GM13976 (cell line): ENCODE results near the gene KRT81.
"Not testable (repeated sequence)": the region's sequence is repeated elsewhere in the genome, so short reads cannot be mapped to it uniquely, and the experiment has no call there.

ENCODE experiments used
- DNase-seq: peaks from one replicate; pipeline ENCODE4 v3.0.0; 2012; ENCODE audit warnings: low spot score
- in situ Hi-C: fragments of 300-500 bp; cut with MboI; formaldehyde crosslinking; loops from one replicate; pipeline ENCODE4 v1.12.0; 2022; ENCODE audit warnings: low sequenced_read_pairs, mixed read lengths, inconsistent platforms; ENCODE audit not compliant: unreplicated experiment
- TF ChIP-seq, protein P1 (sequence below): IDR thresholded peaks from 2 replicates; pipeline ENCODE4 v1.5.1; 2012; ENCODE audit warnings: borderline replicate concordance, mild to moderate bottlenecking; ENCODE audit not compliant: insufficient read depth; ENCODE audit errors: extremely low read depth, missing control alignments, control extremely low read depth

The KRT81 gene

DNA sequence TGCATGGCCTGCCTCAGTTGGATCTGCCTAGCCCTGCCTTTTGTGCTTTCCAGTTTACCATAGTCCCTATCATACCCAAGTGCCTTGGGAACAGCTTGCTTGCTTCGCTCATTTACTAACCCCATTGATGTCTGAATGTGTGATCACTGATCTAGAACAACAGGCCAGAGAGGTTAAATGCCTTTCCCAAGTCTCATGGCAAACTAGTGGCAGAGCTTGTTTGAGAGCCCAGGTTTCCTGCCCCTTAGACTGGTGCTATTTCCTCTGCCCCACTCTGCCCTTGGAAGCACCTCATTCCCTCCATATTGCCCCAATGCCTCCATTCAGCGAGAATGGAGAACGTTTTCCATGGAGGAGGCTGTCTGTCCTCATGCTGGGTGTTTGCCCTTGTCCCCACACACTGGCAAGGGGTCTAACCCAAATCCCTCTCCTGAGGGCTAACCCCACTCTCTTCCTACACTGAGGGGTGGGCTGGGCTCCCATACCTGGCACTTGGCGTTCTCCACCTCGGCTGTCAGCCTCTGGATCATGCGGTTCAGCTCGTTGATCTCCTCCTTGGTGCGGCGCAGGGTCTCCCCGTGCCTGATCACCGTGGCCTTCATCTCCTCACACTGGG is 38.5 kb downstream of the KRT81 start:
- TF ChIP-seq, protein P1, sequence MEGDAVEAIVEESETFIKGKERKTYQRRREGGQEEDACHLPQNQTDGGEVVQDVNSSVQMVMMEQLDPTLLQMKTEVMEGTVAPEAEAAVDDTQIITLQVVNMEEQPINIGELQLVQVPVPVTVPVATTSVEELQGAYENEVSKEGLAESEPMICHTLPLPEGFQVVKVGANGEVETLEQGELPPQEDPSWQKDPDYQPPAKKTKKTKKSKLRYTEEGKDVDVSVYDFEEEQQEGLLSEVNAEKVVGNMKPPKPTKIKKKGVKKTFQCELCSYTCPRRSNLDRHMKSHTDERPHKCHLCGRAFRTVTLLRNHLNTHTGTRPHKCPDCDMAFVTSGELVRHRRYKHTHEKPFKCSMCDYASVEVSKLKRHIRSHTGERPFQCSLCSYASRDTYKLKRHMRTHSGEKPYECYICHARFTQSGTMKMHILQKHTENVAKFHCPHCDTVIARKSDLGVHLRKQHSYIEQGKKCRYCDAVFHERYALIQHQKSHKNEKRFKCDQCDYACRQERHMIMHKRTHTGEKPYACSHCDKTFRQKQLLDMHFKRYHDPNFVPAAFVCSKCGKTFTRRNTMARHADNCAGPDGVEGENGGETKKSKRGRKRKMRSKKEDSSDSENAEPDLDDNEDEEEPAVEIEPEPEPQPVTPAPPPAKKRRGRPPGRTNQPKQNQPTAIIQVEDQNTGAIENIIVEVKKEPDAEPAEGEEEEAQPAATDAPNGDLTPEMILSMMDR, result no peak
- DNase-seq, result no peak
- in situ Hi-C loops, result no loop called here

DNA sequence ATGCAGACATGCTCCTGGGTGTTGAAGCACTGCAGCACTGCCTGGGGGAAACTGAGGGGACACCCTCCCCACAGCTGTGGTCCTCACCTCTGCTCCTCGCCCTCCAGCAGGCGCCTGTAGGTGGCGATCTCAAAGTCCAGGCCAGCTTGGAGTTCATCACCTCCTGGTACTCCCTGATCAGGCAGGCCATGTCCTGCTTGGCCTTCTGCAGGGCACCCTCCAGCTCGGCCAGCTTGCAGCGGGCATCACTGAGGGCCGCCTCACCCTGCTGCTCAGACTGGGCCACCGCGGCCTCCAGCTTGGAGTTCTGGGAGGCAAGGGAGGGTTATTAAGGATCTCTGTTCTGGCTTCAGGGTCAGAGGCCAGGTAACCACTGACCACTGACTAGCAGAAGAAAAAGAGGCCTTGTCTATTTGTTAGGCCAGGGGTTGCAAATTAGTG is 39.1 kb downstream of the KRT81 start:
- TF ChIP-seq, protein P1, result peak; percentile 7
- DNase-seq, in situ Hi-C loops: not testable (repeated sequence)

DNA sequence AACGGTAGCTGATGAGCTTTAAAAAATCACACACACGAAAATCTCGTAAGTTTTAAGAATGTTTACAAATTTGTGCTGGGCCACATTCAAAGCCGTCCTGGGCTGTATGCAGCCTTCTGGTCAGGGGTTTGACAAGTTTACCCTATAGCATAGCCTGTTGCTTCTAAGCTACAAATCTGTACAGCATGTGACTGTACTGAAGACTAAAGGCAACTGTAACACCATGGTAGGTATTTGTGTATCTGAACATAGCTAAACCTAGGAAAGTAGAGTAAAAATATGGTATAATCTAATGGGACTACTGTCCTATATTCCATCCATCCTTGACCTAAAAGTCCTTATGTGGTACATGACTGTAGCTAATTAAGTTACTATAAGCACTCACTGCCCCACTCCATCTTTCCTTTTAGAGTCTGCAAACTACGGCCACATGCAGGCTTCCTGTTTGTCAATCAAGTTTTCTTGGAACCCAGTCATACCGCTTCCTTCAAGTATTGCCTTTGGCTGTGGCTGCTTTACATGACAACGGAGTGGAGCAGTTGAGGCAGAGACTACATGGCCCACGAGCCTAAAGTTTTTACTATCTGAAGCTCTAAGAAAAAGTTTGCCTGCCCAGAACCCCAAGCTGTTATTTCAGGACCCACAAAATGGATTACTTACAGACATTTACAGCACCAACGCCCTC is 39.8 kb downstream of the KRT81 start:
- in situ Hi-C loops, result no loop called here
- no peak for DNase-seq

DNA sequence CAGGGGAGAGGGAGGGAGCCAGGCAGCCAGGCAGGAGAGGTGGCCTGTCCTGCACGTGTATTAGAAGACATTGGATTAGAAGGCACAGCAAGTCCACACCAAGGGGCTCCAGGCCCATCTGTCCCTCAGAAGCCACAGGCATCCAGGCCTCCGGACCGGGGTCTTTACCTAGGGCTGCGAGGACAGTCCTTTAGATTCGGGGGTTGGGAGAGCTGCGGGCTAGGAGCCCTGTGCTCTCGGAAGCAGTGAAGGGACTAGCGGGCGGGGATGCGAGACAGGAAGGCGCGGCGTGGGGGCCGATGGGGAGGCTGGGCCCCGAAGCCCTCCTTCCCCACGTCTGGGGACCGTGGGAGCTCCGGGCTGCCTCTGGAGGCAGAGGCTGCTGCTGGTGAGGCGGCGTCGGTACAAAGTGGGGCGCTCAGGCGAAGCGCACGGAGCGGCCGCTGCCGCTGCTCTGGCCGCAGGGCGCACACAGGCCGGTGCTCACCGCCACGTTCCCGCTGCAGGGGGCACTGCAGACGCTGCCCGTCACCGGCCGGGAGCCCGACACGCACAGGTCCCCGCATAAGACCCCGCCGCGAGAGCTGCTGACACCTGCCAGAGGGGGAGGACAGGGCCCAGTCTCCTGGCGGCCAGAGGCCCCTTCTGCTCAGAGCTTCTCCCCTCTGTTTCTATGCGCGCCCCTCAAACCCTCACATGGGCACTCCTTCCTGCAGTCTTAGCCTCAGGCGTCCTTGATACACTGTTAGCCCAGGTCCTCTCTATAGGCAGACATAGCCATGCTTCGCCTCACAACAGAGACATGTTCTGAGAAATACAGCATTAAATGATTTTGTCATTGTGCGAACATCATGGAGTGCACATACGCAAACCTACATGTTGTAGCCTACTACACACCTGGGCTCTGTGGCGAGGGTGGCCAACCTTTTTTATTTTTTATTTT is 41.0 kb downstream of the KRT81 start:
- TF ChIP-seq, protein P1, result no peak
- in situ Hi-C loops, result no loop called here
- no peak for DNase-seq

More for the DNA sequence above, 39.8 kb downstream of the KRT81 start:
- TF ChIP-seq, protein P1, result no peak

DNA sequence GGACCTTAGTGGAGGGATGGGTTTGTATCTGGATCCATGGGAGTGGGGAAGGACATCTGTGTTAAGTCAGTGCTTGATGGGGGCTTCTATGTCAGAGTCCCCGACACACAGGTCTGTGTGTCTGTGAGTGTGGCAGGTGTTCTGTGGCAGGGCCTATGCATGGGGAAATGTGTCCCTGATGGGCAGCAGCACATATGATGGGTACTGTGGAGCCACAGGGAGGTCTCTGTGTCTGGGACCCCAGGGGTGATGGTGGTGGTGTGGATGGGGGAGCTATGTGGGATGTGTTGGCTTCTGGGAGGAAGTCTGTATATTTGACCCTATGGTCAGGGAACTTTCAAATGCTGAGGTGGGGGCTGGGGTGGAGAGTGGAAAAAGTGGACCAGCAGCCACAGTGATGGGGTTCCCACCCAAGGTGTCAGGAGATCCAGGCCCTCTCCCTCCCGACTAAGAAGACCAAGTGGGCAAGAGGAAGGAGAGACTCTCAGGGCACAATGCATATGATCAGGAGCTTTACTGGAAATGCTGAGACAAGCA is 41.8 kb downstream of the KRT81 start:
- TF ChIP-seq, protein P1, result no peak
- DNase-seq, result no peak
- in situ Hi-C loops, result no loop called here
